ENCODE results near the gene AMMECR1L. TPM values are rescaled to one million over a fixed set of nuclear protein-coding genes. Genes with fewer than 3 reads are reported as not detected.
"Not testable (repeated sequence)": the region's sequence is repeated elsewhere in the genome, so short reads cannot be mapped to it uniquely, and the experiment has no call there.

AMMECR1L gene
- total and polyA plus RNA-seq, 4 donors: 1.5 to 8.0 (median 6.1) TPM

DNA sequence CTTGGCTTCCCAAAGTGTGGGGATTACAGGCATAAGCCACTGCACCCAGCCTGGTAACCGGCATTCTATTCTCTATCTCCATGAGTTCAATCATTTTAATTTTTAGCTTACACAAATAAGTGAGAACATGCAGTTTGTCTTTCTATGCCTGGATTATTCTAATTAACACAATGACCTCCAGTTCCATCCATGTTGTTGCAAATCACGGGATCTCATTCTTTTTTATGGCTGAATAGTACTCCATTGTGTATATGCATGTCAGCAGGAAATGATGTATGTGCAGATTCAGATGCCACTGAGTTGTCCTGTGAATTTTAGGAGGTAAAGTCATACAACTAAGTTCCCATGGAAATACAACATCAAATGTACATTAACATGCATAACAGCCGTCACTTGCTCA, 24.7 kb upstream of the AMMECR1L start:
- Histone ChIP-seq H3K9me3 (ENCODE audit: control insufficient read depth in 4 of 4, low read length in 3 of 4) (no peaks in the 10 kb centered on the region), H3K27ac (ENCODE audit: low read depth in 1 of 2, low read length in 2 of 2) (no peak overlapping the region), H3K36me3 (ENCODE audit: control insufficient read depth in 4 of 4, insufficient read depth in 3 of 4, low read depth in 1 of 4, low read length in 3 of 4) (no peaks in the 10 kb centered on the region), H3K4me1 (ENCODE audit: control insufficient read depth in 4 of 4, insufficient read depth in 4 of 4, low read length in 3 of 4) (no peaks in the 10 kb centered on the region), H3K9ac (ENCODE audit: low read depth in 1 of 2, low read length in 2 of 2) (no peak overlapping the region), H3K4me3 (ENCODE audit: low read depth in 1 of 3, low read length in 3 of 3) (no peak overlapping the region), H3K27me3 (ENCODE audit: control insufficient read depth in 4 of 4, insufficient read depth in 4 of 4, low read length in 3 of 4) (no peaks in the 10 kb centered on the region)
- TF ChIP-seq EGR1 (IDR thresholded peaks at IDR 0.05; ENCODE audit: low read depth in 2 of 2): no peak
- TF ChIP-seq SP1 (IDR thresholded peaks at IDR 0.05): no peak
- TF ChIP-seq NR2F2 (IDR thresholded peaks at IDR 0.05): no peak
- no peak for TF ChIP-seq TAF1 (conservative IDR thresholded peaks at IDR 0.05)
- WGBS: 96% methylated on average over 3 of the region's 3 CpGs
- DNase-seq (ENCODE audit: low spot score): no peak

DNA sequence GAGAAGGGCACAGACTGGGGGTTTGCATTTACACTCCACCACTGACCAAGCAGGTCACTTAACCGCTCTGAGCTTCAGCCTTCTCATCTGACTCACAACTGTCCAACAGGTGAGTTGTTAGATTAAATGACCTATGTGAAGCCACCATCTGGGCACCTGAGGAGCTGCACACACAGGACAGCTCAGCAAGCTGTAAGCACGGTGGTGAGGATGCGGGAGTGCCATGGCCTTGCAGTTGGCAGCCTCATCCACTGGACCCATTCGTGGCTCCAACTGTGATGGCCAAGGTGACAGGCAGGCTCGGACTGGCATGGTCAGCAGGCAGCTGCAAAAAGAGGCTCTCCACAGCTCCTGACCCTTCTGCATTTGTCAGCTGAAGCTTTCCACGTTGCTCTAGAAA, 23.3 kb upstream of the AMMECR1L start:
- DNase-seq (ENCODE audit: low spot score): no peak
- Histone ChIP-seq H3K36me3 (ENCODE audit: control insufficient read depth in 4 of 4, insufficient read depth in 3 of 4, low read depth in 1 of 4, low read length in 3 of 4) (no peaks in the 10 kb centered on the region), H3K27me3 (ENCODE audit: control insufficient read depth in 4 of 4, insufficient read depth in 4 of 4, low read length in 3 of 4) (no peaks in the 10 kb centered on the region), H3K9me3 (ENCODE audit: control insufficient read depth in 4 of 4, low read length in 3 of 4) (no peaks in the 10 kb centered on the region), H3K4me1 (ENCODE audit: control insufficient read depth in 4 of 4, insufficient read depth in 4 of 4, low read length in 3 of 4) (no peaks in the 10 kb centered on the region), H3K4me3 (ENCODE audit: low read depth in 1 of 3, low read length in 3 of 3) (no peak overlapping the region), H3K9ac (ENCODE audit: low read depth in 1 of 2, low read length in 2 of 2) (no peak overlapping the region), H3K27ac (ENCODE audit: low read depth in 1 of 2, low read length in 2 of 2) (no peak overlapping the region)
- WGBS: 71% methylated on average over 6 of the region's 6 CpGs
- TF ChIP-seq, protein P1, sequence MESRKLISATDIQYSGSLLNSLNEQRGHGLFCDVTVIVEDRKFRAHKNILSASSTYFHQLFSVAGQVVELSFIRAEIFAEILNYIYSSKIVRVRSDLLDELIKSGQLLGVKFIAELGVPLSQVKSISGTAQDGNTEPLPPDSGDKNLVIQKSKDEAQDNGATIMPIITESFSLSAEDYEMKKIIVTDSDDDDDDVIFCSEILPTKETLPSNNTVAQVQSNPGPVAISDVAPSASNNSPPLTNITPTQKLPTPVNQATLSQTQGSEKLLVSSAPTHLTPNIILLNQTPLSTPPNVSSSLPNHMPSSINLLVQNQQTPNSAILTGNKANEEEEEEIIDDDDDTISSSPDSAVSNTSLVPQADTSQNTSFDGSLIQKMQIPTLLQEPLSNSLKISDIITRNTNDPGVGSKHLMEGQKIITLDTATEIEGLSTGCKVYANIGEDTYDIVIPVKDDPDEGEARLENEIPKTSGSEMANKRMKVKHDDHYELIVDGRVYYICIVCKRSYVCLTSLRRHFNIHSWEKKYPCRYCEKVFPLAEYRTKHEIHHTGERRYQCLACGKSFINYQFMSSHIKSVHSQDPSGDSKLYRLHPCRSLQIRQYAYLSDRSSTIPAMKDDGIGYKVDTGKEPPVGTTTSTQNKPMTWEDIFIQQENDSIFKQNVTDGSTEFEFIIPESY (IDR thresholded peaks at IDR 0.05): no peak
- TF ChIP-seq MAX (IDR thresholded peaks at IDR 0.05) (no peak), RAD21 (IDR thresholded peaks at IDR 0.05) (no peak), NR2F2 (IDR thresholded peaks at IDR 0.05) (no peak)

GRCh38 chr2:127907733-127908400, 22.1 kb upstream of the AMMECR1L start:
- DNase-seq (ENCODE audit: low spot score); H3K9me3 ChIP-seq (ENCODE audit: control insufficient read depth in 4 of 4, low read length in 3 of 4); H3K27ac ChIP-seq (ENCODE audit: low read depth in 1 of 2, low read length in 2 of 2); H3K4me1 ChIP-seq (ENCODE audit: control insufficient read depth in 4 of 4, insufficient read depth in 4 of 4, low read length in 3 of 4); H3K27me3 ChIP-seq (ENCODE audit: control insufficient read depth in 4 of 4, insufficient read depth in 4 of 4, low read length in 3 of 4); H3K9ac ChIP-seq (ENCODE audit: low read depth in 1 of 2, low read length in 2 of 2); H3K4me3 ChIP-seq (ENCODE audit: low read depth in 1 of 3, low read length in 3 of 3); H3K36me3 ChIP-seq (ENCODE audit: control insufficient read depth in 4 of 4, insufficient read depth in 3 of 4, low read depth in 1 of 4, low read length in 3 of 4): not testable (repeated sequence)
- 97% methylated on average over 12 of the region's 12 CpGs for WGBS

DNA sequence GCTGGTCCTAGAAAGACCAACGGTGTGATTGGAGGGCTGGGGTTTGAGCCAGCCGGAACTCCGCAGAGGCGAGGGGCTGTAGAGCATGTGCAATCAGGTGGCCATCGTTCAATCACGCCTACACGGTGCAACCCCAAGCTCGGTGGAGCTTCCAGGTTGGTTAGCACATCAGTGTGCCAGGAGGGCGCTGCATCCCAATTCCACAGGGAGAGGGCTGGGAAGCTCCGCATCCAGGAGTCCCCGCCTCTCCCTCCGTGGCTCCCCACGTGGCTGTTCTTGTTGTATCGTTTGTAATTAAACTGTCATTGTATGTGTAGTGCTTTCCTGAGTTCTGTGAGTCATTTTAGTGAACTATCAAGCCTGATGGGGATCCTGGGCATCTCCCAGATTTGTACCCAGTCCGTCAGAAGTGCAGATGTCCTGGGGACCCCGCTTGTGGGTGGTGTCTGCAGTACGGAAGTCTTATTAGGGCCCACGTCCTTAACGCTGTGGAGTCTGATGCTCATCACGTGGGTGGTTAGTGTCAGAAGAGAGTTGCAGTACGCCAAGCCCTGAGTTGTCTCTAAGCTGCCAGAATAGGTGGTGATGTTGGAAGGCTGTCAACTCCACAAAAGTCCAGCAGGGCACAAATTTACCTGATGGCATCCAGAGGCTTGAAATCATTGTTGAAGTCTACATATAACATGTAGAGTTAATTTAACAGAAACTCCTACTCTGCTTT, 20.6 kb upstream of the AMMECR1L start:
- Histone ChIP-seq H3K36me3 (ENCODE audit: control insufficient read depth in 4 of 4, insufficient read depth in 3 of 4, low read depth in 1 of 4, low read length in 3 of 4) (no peaks in the 10 kb centered on the region), H3K9me3 (ENCODE audit: control insufficient read depth in 4 of 4, low read length in 3 of 4) (no peaks in the 10 kb centered on the region), H3K4me1 (ENCODE audit: control insufficient read depth in 4 of 4, insufficient read depth in 4 of 4, low read length in 3 of 4) (no peaks in the 10 kb centered on the region), H3K27ac (ENCODE audit: low read depth in 1 of 2, low read length in 2 of 2) (no peak overlapping the region), H3K9ac (ENCODE audit: low read depth in 1 of 2, low read length in 2 of 2) (no peak overlapping the region), H3K27me3 (ENCODE audit: control insufficient read depth in 4 of 4, insufficient read depth in 4 of 4, low read length in 3 of 4) (no peaks in the 10 kb centered on the region), H3K4me3 (ENCODE audit: low read depth in 1 of 3, low read length in 3 of 3) (no peak overlapping the region)
- DNase-seq (ENCODE audit: low spot score): no peak
- TF ChIP-seq SP1 (IDR thresholded peaks at IDR 0.05): no peak
- TF ChIP-seq NR2F2 (IDR thresholded peaks at IDR 0.05): no peak
- TF ChIP-seq FOXA2 (IDR thresholded peaks at IDR 0.05): no peak
- 61% methylated on average over 21 of the region's 21 CpGs for WGBS

All from liver (tissue), 9 donors.